K562 (cell line): ENCODE data around the gene ESRRG. TPM values are rescaled to one million over a fixed set of nuclear protein-coding genes. Genes with fewer than 3 reads are reported as not detected.

Experiments
- CHD1 ChIP-seq: fragments of 200-600 bp; sonication (generic); IDR thresholded peaks from one replicate; pipeline ENCODE4 v1.6.1; 2012; ENCODE audit warnings: mild to moderate bottlenecking, moderate library complexity, low read length, inconsistent platforms
- HEY1 ChIP-seq: fragments of 250-450 bp; sonication (Bioruptor Pico); IDR thresholded peaks from 2 replicates; pipeline ENCODE4 v1.5.0; 2020; ENCODE audit warnings: mild to moderate bottlenecking, moderate library complexity, borderline replicate concordance
- HMBOX1 ChIP-seq: sonication (generic); IDR thresholded peaks from 2 replicates; pipeline ENCODE4 v1.6.1; 2016
- MAX ChIP-seq: sonication (generic); formaldehyde crosslinking; IDR thresholded peaks from 2 replicates; pipeline ENCODE4 v1.9.0; 2022; ENCODE audit warnings: mild to moderate bottlenecking, missing genetic modification reagents
- PCBP2 ChIP-seq: fragments of 200-400 bp; formaldehyde crosslinking; IDR thresholded peaks from 2 replicates; pipeline ENCODE4 v1.6.1; 2018; ENCODE audit warnings: low read length, low read depth, mild to moderate bottlenecking, moderate library complexity; ENCODE audit not compliant: poor library complexity, severe bottlenecking
- RBBP5 ChIP-seq: fragments of 200-600 bp; sonication (generic); IDR thresholded peaks from 2 replicates; pipeline ENCODE4 v1.6.1; 2012; ENCODE audit warnings: borderline replicate concordance, mild to moderate bottlenecking, low read length, control low read depth, inconsistent platforms; ENCODE audit not compliant: insufficient read depth, poor library complexity, severe bottlenecking
- TAF7 ChIP-seq: fragments of 450-650 bp; IDR thresholded peaks from 2 replicates; pipeline ENCODE4 v1.6.1; 2016; ENCODE audit warnings: missing genetic modification characterization, missing compliant biosample characterization
- ZNF165 ChIP-seq: fragments of 250-450 bp; sonication (Bioruptor Pico); IDR thresholded peaks from 2 replicates; pipeline ENCODE4 v1.4.0; 2020; ENCODE audit warnings: borderline replicate concordance
- ZNF347 ChIP-seq: fragments of 450-650 bp; formaldehyde crosslinking; IDR thresholded peaks from 2 replicates; pipeline ENCODE4 v1.4.0; 2020; ENCODE audit warnings: low read depth, mild to moderate bottlenecking, moderate library complexity
- ZNF407 ChIP-seq: fragments of 450-650 bp; IDR thresholded peaks from 2 replicates; pipeline ENCODE4 v1.6.1; 2016; ENCODE audit warnings: low read depth
- ZSCAN32 ChIP-seq: fragments of 450-650 bp; formaldehyde crosslinking; IDR thresholded peaks from 2 replicates; pipeline ENCODE4 v1.4.0; 2020; ENCODE audit warnings: mild to moderate bottlenecking, moderate library complexity
- polyA plus RNA-seq, 8 experiments: library from polyadenylated mRNA; depleted of rRNA in 4 of 8; stranded (reverse) in 5 of 8; unstranded in 3 of 8; fragments of >200 nt; fragmentation: Nextera tagmentation in 2 of 8; fragmentation: Illumina TruSeq in 1 of 8; extraction: Ambion mirVana in 2 of 8; extraction: Trizol in 1 of 8; gene quantifications; 2 replicates each; pipeline versions ENCODE4 v1.2.1 to v1.2.3, GENCODE V29; 2011 to 2014; ENCODE audit warnings: inconsistent platforms in 1 of 8, missing spikeins in 1 of 8
- total RNA-seq, 7 experiments: library from RNA; depleted of rRNA in 6 of 7; stranded (reverse); fragments of >200 nt in 6 of 7; fragmentation: Illumina TruSeq in 2 of 7; extraction: Trizol in 2 of 7; gene quantifications; 2 replicates each; pipeline versions ENCODE4 v1.2.1 to v1.2.3, GENCODE V29; 2011 to 2021; ENCODE audit warnings: low replicate concordance in 1 of 7

Gene ESRRG
- total and polyA plus RNA-seq, 9 of the 15 experiments (the other 6 are each of a cell fraction or from before 2014, with no cell fraction given): not detected

- TF ChIP-seq ZNF407: no peak
- no peak for TF ChIP-seq HEY1 (CRISPR knock-in tag)
- TF ChIP-seq TAF7 (tag): no peak
- no peak for TF ChIP-seq HMBOX1
- TF ChIP-seq MAX: no peak
- no peak for TF ChIP-seq ZSCAN32 (CRISPR knock-in tag)
- no peak for TF ChIP-seq CHD1
- TF ChIP-seq ZNF165 (CRISPR knock-in tag): no peak
- TF ChIP-seq ZNF347 (CRISPR knock-in tag): no peak
- TF ChIP-seq PCBP2: no peak
- no peak for TF ChIP-seq RBBP5
Measured at GRCh38 chr1:216464489-216464888, 258.7 kb downstream of the ESRRG start (continued).
